ENCODE data around the gene TRPV4.

TRPV4 gene

DNA sequence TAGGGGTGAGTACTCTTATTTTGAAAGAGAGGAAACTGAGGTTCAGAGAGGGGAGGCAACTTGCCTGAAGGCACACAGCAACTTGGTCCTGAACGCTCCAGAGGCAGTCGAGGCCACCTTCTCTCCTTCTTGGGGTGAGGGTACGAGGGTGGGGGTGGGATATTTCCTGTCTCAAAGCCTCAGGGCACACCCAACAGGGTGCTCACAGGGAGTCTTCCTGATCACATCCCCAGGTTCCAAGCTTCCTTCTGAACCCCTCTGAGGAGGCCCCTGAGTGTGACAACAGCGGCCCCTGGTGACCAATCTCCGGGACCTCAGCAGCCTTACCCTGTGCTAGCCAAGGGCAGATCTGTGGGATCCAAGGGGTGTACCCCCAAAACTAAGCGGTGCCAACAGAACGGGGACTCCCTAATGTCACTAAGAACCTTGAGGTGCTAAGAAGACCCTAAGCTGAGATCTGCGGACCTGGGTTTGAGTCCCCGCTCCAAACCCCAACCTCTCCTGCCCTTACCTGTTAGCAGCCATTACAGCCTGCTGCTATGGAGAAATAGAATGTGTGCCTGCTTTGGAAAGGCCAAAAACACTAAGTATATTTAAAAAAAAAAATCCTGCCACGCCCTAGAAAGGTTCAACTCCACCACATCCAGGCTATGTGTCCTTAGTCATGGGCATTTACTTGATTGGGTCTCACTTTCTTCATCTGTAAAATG is 57.9 kb downstream of the TRPV4 start:
- DNase-seq, result peak; percentile 50 to 73

DNA sequence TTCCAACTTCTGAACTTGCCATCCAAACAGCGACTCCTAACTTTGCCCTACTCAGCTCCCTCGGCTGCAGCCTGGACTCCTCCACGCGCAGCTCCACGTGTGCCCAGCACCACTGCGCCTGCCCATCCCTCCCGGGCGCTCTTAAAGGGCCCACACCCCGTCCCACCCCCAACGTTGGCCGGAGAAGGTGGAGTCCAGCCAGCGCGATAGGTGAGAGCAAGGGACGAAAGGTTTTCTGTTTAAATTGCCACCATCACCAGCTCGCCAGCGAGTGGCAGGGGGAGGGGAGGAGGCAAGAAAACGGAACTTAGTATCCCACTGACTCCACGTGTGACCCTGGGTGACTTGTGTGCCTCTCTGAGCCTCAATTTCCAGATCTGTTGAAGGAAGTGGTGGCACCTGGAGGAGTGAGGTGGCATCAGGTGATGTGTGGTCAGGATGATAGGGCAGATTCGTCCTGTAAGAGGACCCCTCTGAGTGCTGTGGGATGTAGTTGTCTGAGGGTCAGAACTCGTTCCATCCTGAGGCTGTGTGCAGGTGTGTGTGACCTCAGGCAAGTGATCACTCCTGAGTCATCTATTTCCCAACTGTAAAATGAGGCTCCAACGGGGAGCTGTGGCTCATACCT is 59.7 kb downstream of the TRPV4 start:
- no peak for DNase-seq

DNA sequence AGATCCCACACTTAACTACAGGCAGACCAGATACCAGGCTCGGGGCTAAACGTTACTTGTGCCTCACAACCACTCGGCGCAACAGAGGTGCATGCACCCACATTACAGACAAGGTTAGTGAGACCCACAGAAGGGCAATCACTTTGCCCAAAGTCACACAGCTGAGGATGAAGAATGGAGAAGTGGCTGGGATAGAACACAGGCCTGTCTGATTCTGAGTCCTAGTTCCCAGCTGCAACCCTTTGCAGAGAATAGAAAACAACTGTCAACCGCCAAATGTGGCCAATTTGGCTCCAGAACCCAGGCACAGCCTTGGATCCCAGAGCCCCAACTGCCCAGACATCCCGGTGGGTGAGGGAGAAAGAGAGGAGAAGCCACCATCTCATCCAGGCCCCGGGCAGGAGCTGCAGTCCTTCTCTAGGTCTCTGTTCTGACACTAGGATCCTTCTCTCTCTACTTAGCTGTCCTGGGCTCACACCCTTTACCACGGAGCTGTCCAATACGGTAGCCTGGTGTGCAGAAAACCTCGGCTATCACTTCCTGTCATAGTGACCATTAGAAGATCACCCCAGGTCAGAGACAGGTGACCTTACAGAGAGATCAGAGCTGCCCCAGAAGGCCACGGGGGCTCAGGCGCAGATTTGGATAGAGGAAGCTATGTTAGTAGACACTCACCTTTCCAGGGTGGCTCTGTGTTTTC is 60.4 kb downstream of the TRPV4 start:
- DNase-seq, result no peak

DNA sequence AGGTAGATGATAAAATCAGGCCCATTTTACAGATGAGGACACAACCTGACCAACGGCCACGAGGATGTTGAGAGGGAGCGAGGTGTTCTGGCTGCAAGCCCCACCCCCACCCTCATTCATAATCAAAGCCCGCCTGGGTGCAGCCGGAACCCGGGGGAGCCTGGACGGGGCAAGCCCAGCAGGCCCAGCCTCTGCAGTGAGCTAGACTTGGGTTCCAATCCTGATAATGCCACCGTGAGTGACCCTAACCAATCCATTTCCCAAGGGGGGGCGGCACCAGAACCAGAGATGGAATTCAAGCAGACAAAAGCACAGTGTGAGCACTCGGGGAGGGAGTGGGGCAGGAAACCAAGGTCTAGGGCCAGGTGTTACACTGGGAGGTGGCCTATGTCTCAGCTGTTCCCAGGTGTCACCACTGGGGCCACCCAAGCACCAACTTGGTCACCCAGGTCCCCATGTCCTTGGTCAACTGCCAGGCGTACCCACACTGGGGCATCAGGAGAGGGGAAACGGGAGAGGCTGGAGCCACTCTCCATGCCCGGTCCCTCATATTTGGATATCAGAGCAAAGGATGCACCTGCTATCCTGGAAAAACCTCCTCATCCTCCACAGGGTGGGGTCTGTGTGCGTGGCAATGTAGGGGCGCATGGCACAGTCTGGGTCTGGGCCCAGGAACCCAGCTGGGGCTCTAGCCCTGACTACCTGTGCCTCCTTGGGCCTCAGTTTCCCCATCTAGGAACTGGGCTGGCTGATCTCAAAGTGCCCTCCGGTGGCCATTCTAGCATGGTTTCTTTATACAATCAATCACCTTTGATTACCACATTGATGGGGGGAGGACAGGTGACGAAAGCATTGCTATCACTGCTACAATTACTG is 61.2 kb downstream of the TRPV4 start:
- DNase-seq, result no peak

DNA sequence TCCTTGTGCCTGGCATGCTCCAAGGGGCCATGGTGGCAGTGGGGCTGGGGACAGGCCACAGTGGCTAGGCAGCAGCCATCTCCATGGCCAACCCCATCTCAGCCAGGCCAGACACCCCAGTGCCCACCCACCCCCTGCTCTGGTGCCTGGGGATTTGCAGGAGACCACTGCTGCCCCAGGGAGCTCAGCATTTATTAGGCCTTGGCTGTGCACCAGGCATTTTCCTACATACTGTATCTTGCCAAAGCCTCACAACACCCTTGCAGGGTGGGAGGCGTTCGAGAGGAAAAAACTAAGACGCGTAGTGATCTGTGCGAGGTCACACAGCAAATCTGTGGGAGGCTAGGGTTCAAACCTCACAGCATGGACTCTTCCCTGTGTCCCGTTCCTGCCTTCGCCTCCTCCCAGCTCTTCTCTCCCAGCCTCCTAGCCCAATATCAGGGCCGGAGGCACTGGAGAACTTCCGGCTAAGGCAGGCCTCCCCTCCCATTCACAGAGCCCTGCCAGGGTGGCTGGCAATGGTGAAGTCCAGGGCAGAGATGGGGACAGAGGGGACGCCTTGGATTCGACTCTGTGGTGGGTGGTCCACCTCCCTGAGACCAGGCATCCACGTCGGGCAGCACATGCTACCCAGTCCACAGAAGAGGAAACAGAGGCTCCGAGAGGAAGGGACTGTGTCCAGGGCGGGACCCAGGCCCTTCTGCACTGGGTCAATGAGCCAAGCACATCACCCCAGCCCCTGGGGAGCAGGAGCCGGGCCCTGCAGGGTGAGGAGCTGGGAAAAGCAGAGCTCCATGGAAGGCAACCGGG is 62.1 kb downstream of the TRPV4 start:
- DNase-seq, result no peak

DNA sequence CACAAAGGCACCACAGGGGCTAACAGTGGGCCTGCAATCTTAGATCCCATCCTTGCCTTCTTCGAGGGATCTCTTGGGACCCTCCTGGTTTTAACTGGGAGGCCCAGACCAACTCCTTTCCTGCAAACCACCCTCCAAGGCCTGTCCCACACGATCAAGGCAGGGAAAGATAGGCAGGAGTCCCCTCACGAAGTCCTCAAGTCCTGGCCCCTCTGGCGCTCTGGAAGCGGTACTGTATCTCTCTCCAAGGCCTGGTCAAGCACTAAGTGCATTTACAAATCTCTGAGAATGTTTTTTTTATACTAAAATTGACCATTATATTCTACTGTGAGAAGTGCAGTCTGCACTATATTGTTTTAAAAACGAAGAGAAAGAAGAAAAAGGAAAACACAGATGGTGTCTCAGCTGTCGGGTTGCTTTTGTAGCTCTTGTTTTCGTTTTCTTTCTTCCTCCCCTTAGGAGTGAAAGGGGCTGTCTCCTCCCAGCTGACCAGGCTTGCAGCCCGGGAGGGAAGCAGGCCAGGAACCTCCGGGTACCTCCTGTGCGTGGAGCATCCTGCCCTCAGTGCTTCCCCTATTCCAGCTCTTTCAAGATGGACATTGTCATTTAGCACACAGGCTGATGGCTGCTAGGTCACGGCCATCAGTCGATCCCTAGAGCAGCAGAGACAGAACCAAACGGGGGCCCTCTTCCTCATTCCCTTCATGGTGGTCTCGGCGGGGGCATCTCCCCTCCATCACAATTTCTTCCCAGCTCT is 62.9 kb downstream of the TRPV4 start:
- DNase-seq, result no peak

DNA sequence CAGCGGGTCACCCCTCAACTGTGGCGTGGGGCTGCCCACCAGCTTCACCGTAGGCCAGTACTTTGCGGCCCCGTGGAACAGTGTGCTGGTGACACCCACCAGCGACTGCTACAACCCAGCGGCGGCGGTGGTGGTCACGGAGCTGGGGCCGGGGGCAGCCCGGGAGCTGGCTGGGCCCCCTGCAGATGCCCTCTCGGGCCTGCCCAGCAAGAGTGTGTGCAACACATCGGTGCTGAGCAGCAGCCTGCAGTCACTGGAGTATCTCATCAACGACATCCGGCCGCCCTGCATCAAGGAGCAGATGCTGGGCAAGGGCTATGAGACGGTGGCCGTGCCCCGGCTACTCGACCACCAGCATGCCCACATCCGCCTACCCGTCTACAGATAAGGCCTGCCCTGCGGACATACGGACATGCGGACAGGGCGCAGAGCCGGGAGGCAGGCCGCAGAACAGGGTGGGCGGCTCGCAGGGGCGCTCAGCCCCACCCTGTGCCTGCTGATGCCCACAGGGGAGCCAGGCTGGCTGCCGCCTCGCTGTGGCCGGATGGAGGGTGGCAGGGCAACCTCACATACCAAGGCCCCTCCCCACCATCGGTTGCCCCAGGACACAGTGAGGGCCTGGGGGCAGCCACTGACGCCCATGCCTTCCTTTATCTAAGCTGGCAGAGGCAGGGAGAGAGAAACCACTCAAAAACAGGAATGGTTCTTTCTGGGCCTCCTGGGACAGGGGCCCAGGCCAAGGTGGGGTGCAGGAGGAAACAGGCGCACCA is 64.1 kb downstream of the TRPV4 start:
- no peak for DNase-seq

DNA sequence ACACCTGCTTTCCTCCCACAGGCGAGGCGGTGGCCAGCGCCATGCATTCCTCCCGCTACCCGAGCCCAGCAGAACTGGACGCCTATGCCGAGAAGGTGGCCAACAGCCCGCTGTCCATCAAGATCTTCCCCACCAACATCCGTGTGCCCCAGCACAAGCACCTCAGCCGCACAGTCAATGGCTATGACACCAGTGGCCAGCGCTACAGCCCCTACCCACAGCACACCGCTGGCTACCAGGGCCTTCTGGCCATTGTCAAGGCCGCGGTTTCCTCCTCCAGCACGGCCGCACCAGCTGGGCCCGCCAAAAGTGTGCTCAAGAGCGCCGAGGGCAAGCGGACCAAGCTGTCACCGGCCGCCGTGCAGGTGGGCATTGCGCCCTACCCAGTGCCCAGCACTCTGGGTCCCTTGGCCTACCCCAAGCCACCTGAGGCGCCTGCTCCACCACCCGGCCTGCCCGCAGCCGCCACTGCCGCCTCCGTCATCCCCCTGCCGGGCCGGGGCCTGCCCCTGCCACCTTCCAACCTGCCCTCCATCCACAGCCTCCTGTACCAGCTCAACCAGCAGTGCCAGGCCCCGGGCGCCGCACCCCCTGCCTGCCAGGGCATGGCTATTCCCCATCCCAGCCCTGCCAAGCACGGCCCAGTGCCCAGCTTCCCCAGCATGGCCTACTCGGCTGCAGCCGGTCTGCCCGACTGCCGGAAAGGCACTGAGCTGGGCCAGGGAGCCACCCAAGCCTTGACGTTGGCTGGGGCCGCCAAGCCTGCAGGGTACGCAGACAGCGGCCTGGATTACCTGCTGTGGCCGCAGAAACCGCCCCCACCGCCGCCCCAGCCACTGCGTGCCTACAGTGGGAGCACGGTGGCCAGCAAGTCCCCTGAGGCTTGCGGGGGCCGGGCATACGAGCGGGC is 65.0 kb downstream of the TRPV4 start:
- no peak for DNase-seq

DNA sequence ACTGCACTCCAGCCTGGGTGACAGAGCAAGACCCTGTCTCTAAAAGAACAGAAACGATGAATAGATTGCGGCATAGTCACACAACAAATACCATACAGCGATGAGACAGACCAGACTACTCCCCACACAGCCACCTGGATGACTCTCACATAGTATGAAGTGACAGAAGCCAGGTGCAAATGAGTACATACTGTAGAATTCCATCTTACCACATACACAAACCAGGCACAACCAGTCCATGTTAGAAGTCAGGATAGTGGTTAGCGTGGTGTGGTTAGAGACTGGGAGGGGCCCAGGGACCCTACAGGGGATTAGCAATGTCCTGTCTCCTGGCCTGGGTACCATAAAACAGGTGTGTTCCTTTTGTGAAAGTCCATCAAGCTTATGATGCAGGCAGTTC is 65.7 kb downstream of the TRPV4 start:
- no peak for DNase-seq

DNA sequence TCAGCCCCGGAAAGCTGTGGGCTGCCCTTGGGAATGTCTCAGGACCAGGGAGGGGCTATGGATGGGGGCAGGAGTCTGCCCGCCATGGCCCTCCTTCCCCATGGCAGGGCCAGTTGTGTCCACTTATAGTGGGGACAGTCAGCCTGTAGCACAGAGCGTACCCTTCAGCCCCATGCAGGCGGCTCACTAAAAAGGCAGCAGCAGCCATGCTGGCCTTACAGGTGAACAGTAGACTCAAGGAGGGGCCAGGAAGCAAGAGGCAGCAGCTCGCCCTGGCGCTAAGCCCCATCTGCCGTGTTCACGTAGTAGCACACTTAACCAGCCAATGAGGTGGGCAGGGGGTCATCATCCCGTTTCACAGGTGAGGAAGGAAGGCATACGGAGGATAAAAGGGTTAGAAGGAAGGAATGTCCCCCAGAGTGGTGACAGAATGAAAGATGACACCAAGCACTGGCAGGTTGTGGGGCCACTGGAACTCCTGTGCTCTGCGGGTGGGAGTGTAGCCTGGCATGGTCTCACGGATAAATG is 66.9 kb downstream of the TRPV4 start:
- no peak for DNase-seq

DNA sequence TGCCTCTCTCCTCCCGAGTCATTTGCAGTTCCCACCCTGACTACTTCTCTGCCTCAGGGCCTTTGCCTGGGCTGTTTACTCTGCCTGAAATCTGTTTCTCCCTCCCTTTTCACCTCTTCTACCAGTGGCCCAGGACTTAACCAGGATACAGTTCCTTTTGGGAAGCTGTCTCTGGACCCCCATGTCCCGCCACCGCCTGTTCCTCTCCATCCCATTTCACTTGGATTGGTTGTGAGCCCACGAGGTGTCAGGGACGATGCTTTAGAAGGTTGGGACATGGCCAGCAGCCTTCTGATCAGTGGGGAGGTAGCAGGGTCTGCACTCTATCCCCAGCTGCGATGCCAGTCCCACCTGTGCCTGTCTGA is 67.8 kb downstream of the TRPV4 start:
- DNase-seq, result no peak

DNA sequence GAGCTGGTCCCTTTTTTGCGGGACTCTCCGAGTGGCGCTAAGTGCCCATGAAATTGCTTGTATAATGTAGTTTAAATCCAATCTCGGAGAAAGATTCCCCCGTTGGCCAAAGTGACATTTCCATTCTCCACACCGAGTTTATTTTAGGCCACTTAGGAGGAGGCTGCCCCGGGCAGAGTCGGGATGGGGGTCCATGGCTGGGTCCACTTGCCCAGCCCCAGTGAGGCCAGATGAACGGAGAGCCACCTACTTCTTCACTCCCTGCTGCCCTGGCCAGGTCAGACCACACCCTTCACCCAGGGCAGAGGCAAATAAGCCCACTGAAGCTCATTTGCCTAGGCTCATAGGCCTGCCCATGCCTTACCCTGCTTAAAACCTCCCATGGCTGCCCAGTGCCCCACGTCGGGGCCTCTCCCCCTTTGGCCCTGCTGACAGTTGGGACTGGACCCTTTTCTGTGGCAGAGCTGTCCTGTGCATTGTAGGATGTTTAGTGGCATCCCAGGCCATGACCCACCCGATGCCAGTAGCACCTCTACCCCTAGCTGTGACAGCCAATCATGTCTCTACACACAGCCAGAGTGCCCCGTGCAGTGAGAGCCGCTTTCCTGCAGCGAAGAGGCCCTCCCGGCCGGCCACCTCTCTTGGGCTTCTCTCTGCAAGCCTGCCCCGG is 68.3 kb downstream of the TRPV4 start:
- no peak for DNase-seq

DNA sequence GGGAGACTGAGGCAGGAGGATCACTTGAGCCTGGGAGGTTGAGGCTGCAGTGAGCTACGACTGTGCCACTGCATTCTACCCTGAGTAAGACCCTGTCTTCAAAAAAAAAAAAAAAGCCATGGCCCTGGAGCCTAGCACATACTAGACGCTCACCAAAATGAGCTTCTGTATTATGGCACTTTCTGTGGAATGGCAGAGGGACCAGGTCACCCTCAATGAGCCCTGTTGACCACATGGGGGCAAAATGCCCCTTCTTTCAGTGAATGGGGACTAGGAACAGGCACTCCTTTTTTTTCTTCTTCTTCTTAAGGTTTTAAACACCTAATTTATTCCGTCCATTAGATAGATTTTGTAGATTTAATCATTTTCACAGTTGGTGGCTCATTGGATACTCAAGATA is 69.1 kb downstream of the TRPV4 start:
- DNase-seq, result no peak

DNA sequence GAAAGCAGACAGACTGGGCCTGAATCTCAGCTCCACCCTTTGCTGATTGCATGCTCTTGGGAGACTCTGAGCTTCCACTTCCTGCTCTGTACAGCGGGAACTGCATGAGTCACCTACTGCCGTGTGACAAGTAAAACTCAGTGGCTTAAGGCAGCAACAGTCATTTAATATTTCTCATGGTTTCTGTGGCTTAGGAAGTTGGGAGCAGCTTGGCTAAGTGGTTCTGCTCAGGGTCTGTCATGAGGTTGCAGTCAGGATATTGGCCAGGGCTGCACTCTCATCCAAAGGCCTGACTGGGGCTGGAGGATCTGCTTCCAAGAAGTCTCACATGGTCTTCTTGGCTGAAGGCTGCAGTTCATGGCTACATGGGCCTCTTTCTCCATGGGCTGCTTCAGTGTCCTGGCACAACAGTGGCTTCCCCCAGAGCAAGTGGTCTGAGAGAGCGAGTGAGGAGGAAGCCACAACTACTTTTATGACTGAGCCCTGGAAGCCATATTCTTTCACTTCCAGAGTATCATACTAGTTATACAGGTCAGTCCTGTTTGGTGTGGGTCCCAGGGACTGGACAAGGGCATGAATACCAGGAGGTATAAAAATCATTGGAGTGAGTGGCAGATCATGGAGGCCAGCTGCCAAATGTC is 69.9 kb downstream of the TRPV4 start:
- no peak for DNase-seq

DNA sequence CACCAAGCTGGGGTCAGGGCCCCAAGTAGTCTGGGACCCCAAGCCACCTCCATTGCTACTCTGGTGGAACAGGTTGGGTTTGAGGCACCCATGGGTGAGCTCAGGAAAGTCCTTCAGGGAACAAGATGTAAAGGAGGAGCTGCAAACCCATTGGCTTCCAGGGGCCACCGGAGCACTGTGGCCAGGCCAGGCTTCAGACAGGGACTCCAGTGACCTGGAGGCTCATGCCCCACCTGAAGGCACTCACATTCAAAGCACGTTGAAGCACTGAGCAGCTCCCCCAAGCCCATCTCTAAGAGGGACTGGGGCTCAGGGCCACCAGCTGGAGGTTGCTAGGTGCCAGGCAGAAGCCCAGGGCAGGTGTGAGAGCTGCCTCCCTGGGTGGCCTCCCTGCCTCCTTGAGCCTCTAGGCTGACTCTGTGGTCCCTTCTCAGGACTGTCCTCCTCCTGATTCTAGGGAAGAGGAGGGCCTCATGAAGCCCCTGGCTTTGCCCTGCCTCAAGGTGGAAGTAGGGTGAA is 70.5 kb downstream of the TRPV4 start:
- no peak for DNase-seq

DNA sequence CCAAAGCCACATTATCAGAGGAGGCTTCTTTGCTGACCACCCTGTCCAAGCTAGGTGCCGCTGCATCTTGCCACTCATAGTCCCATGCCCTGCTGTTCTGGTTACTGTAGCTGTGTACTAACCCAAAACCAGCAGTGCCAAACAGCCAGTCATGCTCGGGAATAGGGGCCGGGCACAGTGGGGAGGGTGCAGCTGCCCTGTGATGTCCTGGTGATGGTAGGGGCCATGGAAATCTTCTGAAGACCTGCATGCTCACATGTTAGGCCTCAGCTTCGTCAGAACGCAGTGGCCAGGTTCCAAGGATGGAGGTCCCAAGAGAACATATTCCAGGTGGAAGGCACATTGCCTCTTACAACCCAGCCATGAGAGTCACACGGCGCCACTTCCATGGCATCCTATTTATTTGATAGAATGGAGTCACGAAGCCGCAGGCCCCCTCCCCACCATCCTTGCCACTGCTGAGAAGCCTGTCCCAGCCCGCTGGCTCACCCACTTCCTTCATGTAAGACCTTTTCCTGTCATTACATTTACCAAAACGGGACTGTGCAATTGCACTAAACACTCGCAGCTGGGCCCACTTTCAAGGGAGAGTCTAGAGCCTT is 71.0 kb downstream of the TRPV4 start:
- no peak for DNase-seq

Measured in stimulated activated CD4-positive, alpha-beta T cell treated with anti-CD3 and anti-CD28 coated beads, Interleukin-4, amount 100 ng/mL, for 4 hours (primary cell).